ENCODE measurements around the gene MBNL2.
A peak's percentile ranks its signal among the peaks of the same experiment; 100 is the strongest.

The MBNL2 gene

GRCh38 chr13:97353927-97354675, 132.0 kb downstream of the MBNL2 start:
- no peak for DNase-seq

- no peak for DNase-seq
Observed at GRCh38 chr13:97354808-97355207, 132.7 kb downstream of the MBNL2 start.

GRCh38 chr13:97356592-97356991, 134.5 kb downstream of the MBNL2 start:
- no peak for DNase-seq

GRCh38 chr13:97359181-97360057, 137.3 kb downstream of the MBNL2 start:
- peak; percentile 94 for DNase-seq

GRCh38 chr13:97360610-97361009, 138.5 kb downstream of the MBNL2 start:
- no peak for DNase-seq

GRCh38 chr13:97364031-97364430, 141.9 kb downstream of the MBNL2 start:
- DNase-seq, result no peak

- DNase-seq, result no peak
Observed at GRCh38 chr13:97364827-97365226, 142.7 kb downstream of the MBNL2 start.

- no peak for DNase-seq
Observed at GRCh38 chr13:97366172-97366688, 144.1 kb downstream of the MBNL2 start.

GRCh38 chr13:97367016-97367822, 145.1 kb downstream of the MBNL2 start:
- DNase-seq, result peak; percentile 61

- no peak for DNase-seq
Observed at GRCh38 chr13:97369261-97369893, 147.2 kb downstream of the MBNL2 start.

GRCh38 chr13:97371486-97372109, 149.5 kb downstream of the MBNL2 start:
- no peak for DNase-seq

GRCh38 chr13:97372936-97373335, 150.8 kb downstream of the MBNL2 start:
- no peak for DNase-seq

GRCh38 chr13:97373787-97374186, 151.7 kb downstream of the MBNL2 start:
- no peak for DNase-seq

- DNase-seq, result no peak
Observed at GRCh38 chr13:97376981-97377380, 154.8 kb downstream of the MBNL2 start.

- DNase-seq, result no peak
Observed at GRCh38 chr13:97379386-97379785, 157.3 kb downstream of the MBNL2 start.

GRCh38 chr13:97380696-97381095, 158.6 kb downstream of the MBNL2 start:
- DNase-seq, result no peak

GRCh38 chr13:97381189-97381588, 159.1 kb downstream of the MBNL2 start:
- DNase-seq, result no peak

- DNase-seq, result no peak
Observed at GRCh38 chr13:97382276-97382675, 160.1 kb downstream of the MBNL2 start.

- no peak for DNase-seq
Observed at GRCh38 chr13:97384371-97384770, 162.2 kb downstream of the MBNL2 start.

GRCh38 chr13:97385146-97385545, 163.0 kb downstream of the MBNL2 start:
- no peak for DNase-seq

- DNase-seq, result no peak
Observed at GRCh38 chr13:97385854-97386253, 163.7 kb downstream of the MBNL2 start.

Data from eye (tissue), 1 donor.